Measurements from ENCODE around the gene CCDC188.

GRCh38 chr22:20170170-20170569, 19.3 kb upstream of the CCDC188 start:
- TF ChIP-seq MAX (IDR thresholded peaks at IDR 0.05) (no peak), REST (IDR thresholded peaks at IDR 0.05) (no peak)

All from liver (tissue), 1 donor.